GM18870 (cell line): ENCODE results near the gene TMEM213.

ENCODE experiments used
- ATAC-seq: cut with Tn5 transposase; IDR thresholded peaks from one replicate; pipeline ENCODE4 v1.9.1; 2021; ENCODE audit warnings: moderate library complexity; ENCODE audit not compliant: unreplicated experiment

TMEM213 gene

GRCh38 chr7:138797715-138798320 lies at the start of gene TMEM213, which contains the start of gene ATP6V0A4:
TMEM213 (plus strand) TSS chr7:138797994; CDS start chr7:138798105, 111 bp downstream.
ATP6V0A4 (minus strand) TSS chr7:138798196; CDS start chr7:138771247, 26,949 bp downstream.
- no peak for ATAC-seq

DNA sequence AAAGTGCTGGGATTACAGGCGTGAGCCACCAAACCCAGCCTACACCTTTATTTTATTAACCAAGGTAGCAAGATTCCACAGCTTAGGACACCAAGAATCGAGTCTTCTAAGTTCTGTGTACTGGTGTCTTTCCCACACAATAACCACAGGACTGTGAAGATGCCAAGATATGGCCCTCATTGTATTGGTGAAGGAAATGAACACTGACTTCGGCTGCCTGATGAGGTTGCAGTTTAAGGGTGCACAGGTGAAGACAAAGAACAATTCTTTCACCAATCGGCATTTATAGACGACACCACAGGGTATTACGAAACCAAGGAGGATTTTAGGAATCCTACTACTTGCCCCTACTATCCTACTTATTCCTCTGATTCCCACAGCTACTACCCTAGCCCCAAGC lies 49.1 kb upstream of the TMEM213 start:
- no peak for ATAC-seq

GRCh38 chr7:138749960-138750359 lies 47.8 kb upstream of the TMEM213 start:
- ATAC-seq: no peak

DNA sequence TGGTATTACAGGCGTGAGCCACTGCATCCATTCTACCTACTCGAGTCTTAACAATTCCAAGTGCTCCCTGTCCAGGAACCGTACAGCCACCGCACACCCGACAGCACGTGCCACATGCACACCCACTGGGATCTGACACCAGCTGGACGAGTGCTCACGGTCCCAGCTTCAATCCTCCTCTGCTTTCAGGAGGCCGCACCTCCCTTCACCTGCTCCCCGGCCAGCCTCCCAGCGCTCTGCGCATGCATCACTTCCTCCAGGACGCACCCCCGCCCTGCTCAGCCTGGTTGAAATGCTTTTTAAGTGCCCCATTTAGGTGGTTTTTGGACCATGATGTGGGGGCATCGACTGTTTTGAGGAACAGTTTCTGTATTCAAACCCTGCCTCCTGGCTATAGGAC lies 47.3 kb upstream of the TMEM213 start:
- no peak for ATAC-seq

DNA sequence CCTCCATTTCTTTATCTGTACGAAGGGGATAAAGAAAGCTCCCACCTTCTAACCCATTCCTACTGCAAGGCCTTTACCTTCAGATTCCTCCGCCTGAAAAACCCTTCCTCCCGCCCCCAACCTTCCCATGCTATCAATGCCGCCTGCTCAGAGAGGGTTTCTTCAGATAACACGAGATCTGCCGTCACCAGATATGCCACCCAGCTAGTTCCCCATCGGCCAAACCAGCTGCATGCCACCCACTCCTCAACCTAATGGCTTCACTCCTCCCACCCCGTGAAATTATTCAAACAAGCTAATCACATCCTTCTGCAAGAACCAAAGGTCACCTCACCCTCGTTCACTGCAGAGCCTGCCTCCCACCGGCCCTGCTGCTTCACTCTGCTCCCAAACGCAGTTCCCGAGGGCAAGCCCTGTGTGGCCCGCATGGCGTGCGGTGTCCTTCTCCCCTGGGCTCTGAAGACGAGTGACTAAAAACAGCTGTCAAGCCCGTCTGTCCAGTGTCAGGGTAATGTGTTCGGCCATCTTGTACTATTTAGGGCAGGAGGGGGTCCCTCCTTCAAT lies 46.8 kb upstream of the TMEM213 start:
- ATAC-seq: no peak

DNA sequence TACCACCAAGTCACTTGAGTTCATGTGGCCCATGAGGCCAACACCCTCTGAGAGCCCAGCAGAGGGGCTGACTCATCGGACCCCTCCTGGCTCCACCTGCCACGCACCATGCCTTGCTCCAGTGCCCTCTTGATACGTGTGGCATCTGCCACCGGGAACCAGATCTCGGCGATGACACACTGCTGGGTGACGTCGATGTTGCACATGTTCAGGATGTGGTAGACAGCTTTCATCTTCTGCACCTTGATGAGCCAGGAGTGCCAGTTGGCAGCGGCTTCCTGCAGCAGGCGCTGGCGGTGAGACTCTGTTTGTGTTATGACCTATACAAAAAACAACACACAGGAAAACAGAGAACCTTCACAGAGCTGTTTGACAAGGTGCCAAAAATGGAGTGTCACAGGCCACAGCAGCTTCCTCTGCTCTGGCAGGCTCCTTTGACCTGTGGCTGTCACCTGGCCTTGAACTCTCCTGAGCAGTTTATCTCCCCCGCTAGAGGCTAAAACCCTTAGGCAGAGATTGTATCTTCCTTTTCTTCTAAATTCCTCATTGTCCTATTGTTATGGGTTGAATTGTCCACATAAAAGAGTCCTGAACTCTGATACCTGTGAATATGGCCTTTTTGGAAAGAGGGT lies 45.2 kb upstream of the TMEM213 start:
- ATAC-seq: peak; percentile 81

DNA sequence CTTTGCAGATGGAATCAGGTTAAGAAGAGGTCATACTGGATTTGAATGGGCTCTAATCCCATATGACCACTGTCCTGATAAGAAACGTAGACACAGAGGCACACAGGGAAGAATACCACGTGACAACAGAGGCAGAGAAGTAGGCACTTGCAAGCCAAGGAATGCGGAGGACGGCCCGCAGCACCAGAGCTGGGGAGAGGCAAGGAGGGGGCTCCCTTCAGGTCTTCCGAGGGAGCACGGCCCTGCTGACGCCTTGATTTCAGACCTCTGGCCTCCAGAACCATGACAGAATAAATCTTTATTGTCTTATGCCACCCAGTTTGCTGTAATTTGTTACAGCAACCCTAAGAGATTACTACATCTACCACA lies 44.7 kb upstream of the TMEM213 start:
- ATAC-seq: no peak

- ATAC-seq: no peak
Observed at GRCh38 chr7:138753610-138754009, 44.2 kb upstream of the TMEM213 start.

DNA sequence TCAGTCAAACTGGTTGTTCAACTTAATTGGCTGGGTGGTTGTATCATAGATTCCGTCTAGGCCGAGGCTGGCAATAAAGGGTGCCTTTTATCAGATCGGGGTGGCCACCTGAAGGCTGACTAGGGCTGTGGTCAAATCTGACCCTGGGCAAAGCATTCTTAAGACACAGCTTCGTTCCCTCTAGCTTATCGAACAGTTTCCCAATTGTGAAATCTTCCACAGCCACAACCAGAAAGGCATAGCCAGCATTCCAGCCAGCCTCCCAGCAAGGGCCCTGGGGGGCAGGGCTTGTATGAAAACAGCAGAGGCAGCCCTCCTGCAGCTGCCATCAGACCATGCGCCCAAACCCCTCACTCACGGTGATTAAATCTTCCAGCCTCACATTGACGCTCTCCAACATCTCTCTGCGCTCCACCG lies 42.5 kb upstream of the TMEM213 start:
- no peak for ATAC-seq

- ATAC-seq: no peak
Observed at GRCh38 chr7:138755842-138756590, 41.8 kb upstream of the TMEM213 start.

DNA sequence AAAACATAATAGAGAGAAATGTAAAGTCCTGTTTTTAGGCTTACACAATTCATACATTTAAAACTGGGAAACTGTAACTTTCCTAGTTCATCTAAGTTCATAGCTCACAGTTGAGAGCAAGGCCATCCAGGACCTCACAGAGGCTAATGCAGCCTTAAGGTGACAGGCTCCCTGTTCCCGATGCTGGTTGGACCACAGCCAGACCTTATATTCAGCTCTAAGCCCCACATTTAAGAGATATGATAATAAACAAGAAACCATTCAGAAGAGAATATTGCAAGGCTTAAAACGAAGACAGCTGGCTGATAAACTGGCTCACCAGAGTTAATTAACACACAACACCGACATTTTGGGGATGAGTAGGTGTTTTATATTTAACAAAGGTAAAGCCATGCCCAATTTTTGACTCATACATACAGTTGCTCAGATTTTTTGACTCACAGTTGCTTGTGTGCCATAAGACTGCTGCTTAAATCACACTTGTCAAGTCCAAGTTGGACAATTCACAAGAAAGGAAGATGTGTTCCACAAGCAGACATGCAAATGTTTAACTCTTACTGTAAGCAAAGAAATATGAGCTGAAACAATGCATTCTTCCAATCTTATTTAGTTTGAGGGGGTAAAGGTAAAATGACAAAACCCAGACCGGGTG lies 41.1 kb upstream of the TMEM213 start:
- ATAC-seq: no peak

DNA sequence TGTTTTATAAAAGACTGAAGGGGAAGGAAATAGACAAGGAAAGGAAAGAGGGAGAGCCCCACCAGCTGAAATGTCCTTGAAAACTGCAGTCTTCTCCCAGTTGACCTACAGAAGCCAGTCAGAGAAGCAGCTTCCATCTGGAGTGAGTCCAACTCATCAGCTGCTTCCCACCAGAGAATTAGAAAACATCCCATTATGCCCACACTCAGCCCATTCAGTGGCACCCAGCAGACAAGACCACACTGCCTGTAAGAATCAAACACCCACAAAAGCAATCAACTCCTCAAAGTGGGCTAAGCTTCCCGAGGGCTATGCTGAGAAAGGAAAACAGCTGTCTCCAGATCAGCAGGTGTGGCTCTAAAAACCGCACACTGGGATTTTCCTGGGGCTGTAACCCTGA lies 29.6 kb upstream of the TMEM213 start:
- no peak for ATAC-seq

GRCh38 chr7:138770904-138771303 lies 26.9 kb upstream of the TMEM213 start:
- ATAC-seq: no peak

GRCh38 chr7:138773176-138773575 lies 24.6 kb upstream of the TMEM213 start:
- ATAC-seq: no peak

GRCh38 chr7:138773817-138774216 lies 24.0 kb upstream of the TMEM213 start:
- ATAC-seq: no peak

DNA sequence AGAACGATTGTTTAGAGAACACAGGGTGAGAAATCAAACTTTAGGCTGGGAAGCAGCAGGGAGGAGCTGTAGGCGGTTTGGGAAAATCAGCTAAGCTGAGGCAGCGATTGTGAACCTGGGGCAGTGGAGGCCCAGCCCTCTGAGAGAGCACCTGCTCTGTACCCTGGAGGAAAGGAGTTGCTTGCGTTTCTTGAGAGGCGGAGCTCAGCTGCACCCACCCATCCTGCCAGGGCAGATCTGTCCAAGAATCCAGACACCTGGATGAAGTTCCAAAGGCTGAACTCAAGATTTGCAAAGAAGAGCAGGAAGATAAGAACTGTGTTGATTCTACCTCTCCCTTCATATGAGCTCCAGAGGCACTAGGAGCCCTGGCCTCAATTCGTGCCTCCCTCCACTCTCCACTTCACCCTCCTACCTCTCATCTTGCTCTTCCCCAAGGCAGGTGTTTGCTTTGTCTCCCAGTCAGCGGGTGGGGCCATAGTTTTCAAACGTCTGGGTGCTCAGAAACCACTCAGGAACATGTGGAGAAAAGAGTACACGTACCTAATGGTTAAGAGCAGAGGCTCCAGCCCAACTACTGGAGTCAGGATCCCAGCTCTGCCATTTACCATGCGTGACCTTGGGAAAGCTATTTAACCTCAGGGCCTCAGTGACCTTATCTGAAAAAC lies 21.5 kb upstream of the TMEM213 start:
- ATAC-seq: no peak

- no peak for ATAC-seq
Observed at GRCh38 chr7:138781004-138781403, 16.8 kb upstream of the TMEM213 start.

DNA sequence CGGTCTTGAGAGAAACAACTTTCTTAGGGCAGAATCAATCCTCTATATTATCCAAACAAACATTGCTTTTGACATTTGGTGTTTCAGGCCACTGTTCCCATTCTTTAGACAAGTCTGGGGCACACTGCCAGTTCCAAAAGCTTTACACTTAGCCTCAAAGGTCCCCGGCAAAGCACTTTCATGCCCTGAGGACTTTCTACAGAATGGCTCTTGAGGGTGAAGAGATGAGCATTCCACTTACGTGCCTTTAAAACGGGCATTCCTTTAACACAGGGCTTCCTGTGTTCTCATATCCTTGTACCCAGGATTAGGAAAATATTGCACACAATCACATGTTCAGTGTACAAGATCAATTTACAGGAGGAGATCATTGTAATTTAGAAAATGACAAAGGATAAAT lies 13.1 kb upstream of the TMEM213 start:
- ATAC-seq: no peak

DNA sequence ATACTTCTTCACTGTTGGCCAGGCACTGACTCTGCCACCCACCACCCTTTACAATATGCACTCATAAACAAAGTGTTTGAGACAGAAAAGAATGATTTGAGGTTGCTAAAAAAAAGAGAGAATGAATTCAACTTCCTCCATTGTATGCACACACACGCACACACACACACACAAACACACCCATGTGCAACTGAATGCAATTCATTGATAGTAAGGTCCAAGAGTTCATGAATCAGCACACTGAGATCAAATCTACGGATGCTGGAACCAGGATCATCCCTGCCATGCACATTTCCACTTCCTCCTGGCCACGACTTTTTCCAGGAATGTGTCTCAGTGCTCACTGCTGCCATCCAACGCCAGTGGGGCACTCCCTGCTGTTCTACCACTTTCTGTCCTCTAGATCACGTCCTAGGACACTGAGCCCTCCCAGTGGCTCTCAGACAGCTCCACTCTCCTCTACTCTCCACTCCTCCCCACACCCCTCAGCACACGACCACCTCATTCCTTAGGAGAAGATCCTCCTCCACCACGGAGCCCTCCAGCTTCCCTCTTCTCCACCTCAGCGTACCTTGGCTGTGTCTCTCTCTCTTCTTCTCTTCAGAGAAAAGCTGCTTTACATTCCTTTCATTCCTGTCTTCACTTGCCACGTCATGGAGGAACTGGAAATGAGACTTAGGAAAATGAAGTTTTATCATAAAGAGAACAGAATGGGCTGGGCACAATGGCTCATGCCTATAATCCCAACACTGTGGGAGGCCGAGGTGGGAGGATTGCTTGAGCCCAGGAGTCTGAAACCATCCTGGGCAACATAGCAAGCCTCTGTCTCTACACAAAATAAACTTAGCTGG lies 12.0 kb upstream of the TMEM213 start:
- ATAC-seq: no peak
